GM12878 (cell line): ENCODE data around the gene MAGI1. TPM values are rescaled to one million over a fixed set of nuclear protein-coding genes. Genes with fewer than 3 reads are reported as not detected.

ENCODE experiments used
- ATAC-seq: fragments of 200-7000 bp; cut with Tn5 transposase; 3 replicates; pipeline ENCODE4 v1.9.1; 2020; ENCODE audit warnings: mild to moderate bottlenecking, moderate library complexity
- BruUV-seq: library from RNA; stranded (reverse); fragments of 400-500 nt; replicated peaks from 2 replicates; lab custom pipeline; 2021; lab: Mats Ljungman, UMichigan
- CTCF ChIA-PET: fragments of 300-600 bp; sonication (Branson Sonifier 250); formaldehyde crosslinking; extraction: SDS; loops from one replicate; lab custom pipeline; 2021; ENCODE audit warnings: inconsistent platforms; lab: Yijun Ruan, JAX
- POLR2A ChIA-PET: fragments of 350-600 bp; formaldehyde crosslinking; extraction: SDS; loops from one replicate; lab custom pipeline; 2021; ENCODE audit warnings: inconsistent platforms; lab: Charles Lee
- RAD21 ChIA-PET: fragments of 300-600 bp; sonication (Branson Sonifier 250); formaldehyde crosslinking; loops from one replicate; lab custom pipeline; 2023; ENCODE audit warnings: antibody characterized with exemption; ENCODE audit not compliant: unreplicated experiment; lab: Charles Lee
- SMC1A ChIA-PET: fragments of 300-600 bp; sonication (Branson Sonifier 250); formaldehyde crosslinking; loops from one replicate; lab custom pipeline; 2023; ENCODE audit not compliant: unreplicated experiment, uncharacterized antibody; lab: Charles Lee
- DNase-seq: peaks from one replicate; pipeline ENCODE4 v3.0.0-alpha.2; 2011; ENCODE audit warnings: low read depth, low spot score
- FAIRE-seq: peaks from 3 replicates; lab custom pipeline; 2011; peaks lifted over from hg19 to GRCh38; lab: Jason Lieb, UNC
- H2AFZ ChIP-seq: 2 replicates; pipeline ENCODE4 v1.6.0; 2011; ENCODE audit warnings: low read depth, low read length, control low read depth; ENCODE audit not compliant: control insufficient read depth
- H3K27ac ChIP-seq: 2 replicates; pipeline ENCODE4 v1.5.1; 2011; ENCODE audit warnings: control low read depth; ENCODE audit not compliant: control insufficient read depth, insufficient read depth
- H3K27me3 ChIP-seq, 2 experiments: replicated peaks in 1 of 2; 2 replicates each; pipeline versions ENCODE4 v1.6.0 to v1.6.1; 2011; ENCODE audit warnings: low read length in 1 of 2; ENCODE audit not compliant: control insufficient read depth in 2 of 2, insufficient read depth in 2 of 2
- H3K36me3 ChIP-seq, 2 experiments: 2 replicates each; pipeline ENCODE4 v1.5.1; 2011; ENCODE audit warnings: low read length in 1 of 2; ENCODE audit not compliant: control insufficient read depth in 2 of 2, insufficient read depth in 2 of 2
- H3K4me1 ChIP-seq: 2 replicates; pipeline ENCODE4 v1.6.1; 2011; ENCODE audit warnings: mild to moderate bottlenecking, low read length, moderate library complexity, mixed read lengths; ENCODE audit not compliant: control insufficient read depth, insufficient read depth
- H3K4me2 ChIP-seq: 2 replicates; pipeline ENCODE4 v1.6.0; 2011; ENCODE audit warnings: control low read depth; ENCODE audit not compliant: control insufficient read depth, insufficient read depth
- H3K4me3 ChIP-seq: fragments of 200-600 bp; sonication (generic); 2 replicates; pipeline ENCODE4 v1.5.1; 2016
- H3K79me2 ChIP-seq: 2 replicates; pipeline ENCODE4 v1.6.0; 2011; ENCODE audit warnings: low read length; ENCODE audit not compliant: control insufficient read depth, insufficient read depth
- H3K9ac ChIP-seq: 2 replicates; pipeline ENCODE4 v1.8.0; 2011; ENCODE audit warnings: low read length, control low read depth, mixed read lengths; ENCODE audit not compliant: control insufficient read depth, insufficient read depth
- H3K9me3 ChIP-seq: replicated peaks from 3 replicates; pipeline ENCODE4 v1.5.1; 2011; ENCODE audit warnings: mild to moderate bottlenecking, low read length; ENCODE audit not compliant: control insufficient read depth, insufficient read depth
- H4K20me1 ChIP-seq: 2 replicates; pipeline ENCODE4 v1.6.0; 2011; ENCODE audit not compliant: control insufficient read depth, insufficient read depth
- BHLHE40 ChIP-seq, 2 experiments: fragments of 450-650 bp in 1 of 2; IDR thresholded peaks; 2 replicates each; pipeline ENCODE4 v1.6.1; 2011 to 2017; ENCODE audit warnings: low read depth in 2 of 2, borderline replicate concordance in 1 of 2, improper control_type of control experiment in 1 of 2, low read length in 1 of 2, mild to moderate bottlenecking in 1 of 2
- CBFB ChIP-seq: IDR thresholded peaks from 2 replicates; pipeline ENCODE4 v1.6.1; 2016; ENCODE audit warnings: antibody characterized with exemption, low read depth
- E2F8 ChIP-seq: fragments of 450-650 bp; IDR thresholded peaks from 2 replicates; pipeline ENCODE4 v1.6.1; 2018; ENCODE audit warnings: mild to moderate bottlenecking, low read depth, moderate library complexity; ENCODE audit not compliant: partially characterized antibody
- NFXL1 ChIP-seq: fragments of 450-650 bp; IDR thresholded peaks from 2 replicates; pipeline ENCODE4 v1.6.1; 2017; ENCODE audit warnings: antibody characterized with exemption, mild to moderate bottlenecking, borderline replicate concordance
- RELA ChIP-seq: fragments of 450-650 bp; IDR thresholded peaks from 2 replicates; pipeline ENCODE4 v1.8.0; 2014; ENCODE audit warnings: borderline replicate concordance; ENCODE audit not compliant: partially characterized antibody
- RUNX3 ChIP-seq: IDR thresholded peaks from 2 replicates; pipeline ENCODE4 v1.6.1; 2012; ENCODE audit warnings: low read length, inconsistent platforms
- TAF1 ChIP-seq: IDR thresholded peaks from 2 replicates; pipeline ENCODE4 v1.6.1; 2011; ENCODE audit warnings: mild to moderate bottlenecking, low read depth, low read length, borderline replicate concordance
- WGBS: methylation state at CpG from one replicate; pipeline ENCODE4 v1.1.6; 2016; ENCODE audit warnings: low lambda C conversion rate; ENCODE audit not compliant: insufficient replicate concordance, insufficient coverage; ENCODE audit errors: missing lambda C conversion rate; 5-methylcytosine and 5-hydroxymethylcytosine counted together
- in situ Hi-C: fragments of 300-500 bp; cut with MboI; formaldehyde crosslinking; loops from 9 replicates; pipeline ENCODE4 v1.14.3; 2018; ENCODE audit warnings: mixed read lengths
- intact Hi-C: fragments of 100-400 bp; cut with micrococcal nuclease; formaldehyde crosslinking; loops from one replicate; pipeline ENCODE4 v1.14.2; 2022; ENCODE audit not compliant: unreplicated experiment
- polyA plus RNA-seq, 11 experiments: library from polyadenylated mRNA; depleted of rRNA in 4 of 11; unstranded in 6 of 11; stranded (reverse) in 5 of 11; fragments of >200 nt; fragmentation: Nextera tagmentation in 4 of 11; fragmentation: Illumina TruSeq in 1 of 11; extraction: Ambion mirVana in 4 of 11; extraction: Trizol in 1 of 11; gene quantifications; 1 replicate in 1 of 11; 2 replicates in 10 of 11; pipeline versions ENCODE4 v1.2.1 to v1.2.3, GENCODE V29; 2011 to 2016; ENCODE audit warnings: inconsistent platforms in 2 of 11, missing spikeins in 2 of 11, low read depth in 1 of 11
- total RNA-seq, 4 experiments: library from RNA; depleted of rRNA in 3 of 4; stranded (reverse); fragments of >200 nt in 3 of 4; fragmentation: Illumina TruSeq in 1 of 4; extraction: Trizol in 1 of 4; gene quantifications; 2 replicates each; pipeline versions ENCODE4 v1.2.1 to v1.2.3, GENCODE V29; 2013 to 2021
- TF ChIP-seq, protein P1 (sequence below): fragments of 450-650 bp; IDR thresholded peaks from 2 replicates; pipeline ENCODE4 v1.6.1; 2017; ENCODE audit warnings: mild to moderate bottlenecking
- TF ChIP-seq, protein P2 (sequence below): IDR thresholded peaks from 2 replicates; pipeline ENCODE4 v1.6.1; 2012; ENCODE audit warnings: mild to moderate bottlenecking, low read depth, low read length
- TF ChIP-seq, protein P3 (sequence below): fragments of 450-650 bp; formaldehyde crosslinking; IDR thresholded peaks from 2 replicates; pipeline ENCODE4 v1.4.0; 2022; ENCODE audit warnings: mild to moderate bottlenecking, moderate library complexity

Gene MAGI1
- total and polyA plus RNA-seq, 10 of the 15 experiments (the other 5 are each of a cell fraction or from before 2014, with no cell fraction given) = 0.02 to 3.3 (median 0.29) TPM; not detected in 1

- H3K9ac ChIP-seq = no peak overlapping the region
- no peak for DNase-seq
- TF ChIP-seq, protein P1, sequence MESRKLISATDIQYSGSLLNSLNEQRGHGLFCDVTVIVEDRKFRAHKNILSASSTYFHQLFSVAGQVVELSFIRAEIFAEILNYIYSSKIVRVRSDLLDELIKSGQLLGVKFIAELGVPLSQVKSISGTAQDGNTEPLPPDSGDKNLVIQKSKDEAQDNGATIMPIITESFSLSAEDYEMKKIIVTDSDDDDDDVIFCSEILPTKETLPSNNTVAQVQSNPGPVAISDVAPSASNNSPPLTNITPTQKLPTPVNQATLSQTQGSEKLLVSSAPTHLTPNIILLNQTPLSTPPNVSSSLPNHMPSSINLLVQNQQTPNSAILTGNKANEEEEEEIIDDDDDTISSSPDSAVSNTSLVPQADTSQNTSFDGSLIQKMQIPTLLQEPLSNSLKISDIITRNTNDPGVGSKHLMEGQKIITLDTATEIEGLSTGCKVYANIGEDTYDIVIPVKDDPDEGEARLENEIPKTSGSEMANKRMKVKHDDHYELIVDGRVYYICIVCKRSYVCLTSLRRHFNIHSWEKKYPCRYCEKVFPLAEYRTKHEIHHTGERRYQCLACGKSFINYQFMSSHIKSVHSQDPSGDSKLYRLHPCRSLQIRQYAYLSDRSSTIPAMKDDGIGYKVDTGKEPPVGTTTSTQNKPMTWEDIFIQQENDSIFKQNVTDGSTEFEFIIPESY = no peak
- TF ChIP-seq RELA = no peak
- TF ChIP-seq TAF1 = no peak
- TF ChIP-seq NFXL1 = no peak
- TF ChIP-seq E2F8 = no peak
- TF ChIP-seq CBFB = no peak
- TF ChIP-seq, protein P2, sequence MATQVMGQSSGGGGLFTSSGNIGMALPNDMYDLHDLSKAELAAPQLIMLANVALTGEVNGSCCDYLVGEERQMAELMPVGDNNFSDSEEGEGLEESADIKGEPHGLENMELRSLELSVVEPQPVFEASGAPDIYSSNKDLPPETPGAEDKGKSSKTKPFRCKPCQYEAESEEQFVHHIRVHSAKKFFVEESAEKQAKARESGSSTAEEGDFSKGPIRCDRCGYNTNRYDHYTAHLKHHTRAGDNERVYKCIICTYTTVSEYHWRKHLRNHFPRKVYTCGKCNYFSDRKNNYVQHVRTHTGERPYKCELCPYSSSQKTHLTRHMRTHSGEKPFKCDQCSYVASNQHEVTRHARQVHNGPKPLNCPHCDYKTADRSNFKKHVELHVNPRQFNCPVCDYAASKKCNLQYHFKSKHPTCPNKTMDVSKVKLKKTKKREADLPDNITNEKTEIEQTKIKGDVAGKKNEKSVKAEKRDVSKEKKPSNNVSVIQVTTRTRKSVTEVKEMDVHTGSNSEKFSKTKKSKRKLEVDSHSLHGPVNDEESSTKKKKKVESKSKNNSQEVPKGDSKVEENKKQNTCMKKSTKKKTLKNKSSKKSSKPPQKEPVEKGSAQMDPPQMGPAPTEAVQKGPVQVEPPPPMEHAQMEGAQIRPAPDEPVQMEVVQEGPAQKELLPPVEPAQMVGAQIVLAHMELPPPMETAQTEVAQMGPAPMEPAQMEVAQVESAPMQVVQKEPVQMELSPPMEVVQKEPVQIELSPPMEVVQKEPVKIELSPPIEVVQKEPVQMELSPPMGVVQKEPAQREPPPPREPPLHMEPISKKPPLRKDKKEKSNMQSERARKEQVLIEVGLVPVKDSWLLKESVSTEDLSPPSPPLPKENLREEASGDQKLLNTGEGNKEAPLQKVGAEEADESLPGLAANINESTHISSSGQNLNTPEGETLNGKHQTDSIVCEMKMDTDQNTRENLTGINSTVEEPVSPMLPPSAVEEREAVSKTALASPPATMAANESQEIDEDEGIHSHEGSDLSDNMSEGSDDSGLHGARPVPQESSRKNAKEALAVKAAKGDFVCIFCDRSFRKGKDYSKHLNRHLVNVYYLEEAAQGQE = no peak
- TF ChIP-seq, protein P3, sequence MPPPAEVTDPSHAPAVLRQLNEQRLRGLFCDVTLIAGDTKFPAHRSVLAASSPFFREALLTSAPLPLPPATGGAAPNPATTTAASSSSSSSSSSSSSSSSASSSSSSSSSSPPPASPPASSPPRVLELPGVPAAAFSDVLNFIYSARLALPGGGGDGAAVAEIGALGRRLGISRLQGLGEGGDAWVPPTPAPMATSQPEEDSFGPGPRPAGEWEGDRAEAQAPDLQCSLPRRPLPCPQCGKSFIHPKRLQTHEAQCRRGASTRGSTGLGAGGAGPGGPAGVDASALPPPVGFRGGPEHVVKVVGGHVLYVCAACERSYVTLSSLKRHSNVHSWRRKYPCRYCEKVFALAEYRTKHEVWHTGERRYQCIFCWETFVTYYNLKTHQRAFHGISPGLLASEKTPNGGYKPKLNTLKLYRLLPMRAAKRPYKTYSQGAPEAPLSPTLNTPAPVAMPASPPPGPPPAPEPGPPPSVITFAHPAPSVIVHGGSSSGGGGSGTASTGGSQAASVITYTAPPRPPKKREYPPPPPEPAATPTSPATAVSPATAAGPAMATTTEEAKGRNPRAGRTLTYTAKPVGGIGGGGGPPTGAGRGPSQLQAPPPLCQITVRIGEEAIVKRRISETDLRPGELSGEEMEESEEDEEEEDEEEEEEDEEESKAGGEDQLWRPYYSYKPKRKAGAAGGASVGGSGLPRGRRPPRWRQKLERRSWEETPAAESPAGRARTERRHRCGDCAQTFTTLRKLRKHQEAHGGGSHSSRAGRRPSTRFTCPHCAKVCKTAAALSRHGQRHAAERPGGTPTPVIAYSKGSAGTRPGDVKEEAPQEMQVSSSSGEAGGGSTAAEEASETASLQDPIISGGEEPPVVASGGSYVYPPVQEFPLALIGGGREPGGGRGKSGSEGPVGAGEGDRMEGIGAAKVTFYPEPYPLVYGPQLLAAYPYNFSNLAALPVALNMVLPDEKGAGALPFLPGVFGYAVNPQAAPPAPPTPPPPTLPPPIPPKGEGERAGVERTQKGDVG (CRISPR knock-in tag) = no peak
- no peak for TF ChIP-seq RUNX3
- no peak for TF ChIP-seq BHLHE40 (IDR thresholded peaks at IDR 0.05; ENCODE audit: borderline replicate concordance in 1 of 2, low read depth in 2 of 2, low read length in 1 of 2)
- H3K27me3 ChIP-seq = no peaks in the 10 kb centered on the region; a peak in 1 of 4 replicates
- intact Hi-C loops (loop anchor here (10.0 kb wide), 1 partner anchor 1037 kb away; no protein-coding TSS in a partner anchor), in situ Hi-C loops (loop anchor here (10.0 kb wide), 1 partner anchor 347 kb away; no protein-coding TSS in a partner anchor)
- no peaks in the 10 kb centered on the region for H4K20me1 ChIP-seq
- H3K4me1 ChIP-seq = no peaks in the 10 kb centered on the region
- H3K9me3 ChIP-seq = no peaks in the 10 kb centered on the region
- no peak overlapping the region for H3K4me3 ChIP-seq
- ChIA-PET POLR2A (no interaction called here), CTCF (interaction anchor here (1.0 kb wide), 1 partner anchor 11 kb away, joined by 3 read pairs; no protein-coding TSS in a partner anchor), SMC1A (interaction anchor here (1.1 kb wide), 1 partner anchor 11 kb away, joined by 3 read pairs; no protein-coding TSS in a partner anchor), RAD21 (no interaction called here)
- 11% methylated on average over 2 of the region's 2 CpGs for WGBS
- H3K36me3 ChIP-seq = no peaks in the 10 kb centered on the region
- H3K79me2 ChIP-seq = no peaks in the 10 kb centered on the region
- ATAC-seq = no peak
- H3K27ac ChIP-seq = no peak overlapping the region
- BruUV-seq = no TSS peak
- no peak for FAIRE-seq
- H2AFZ ChIP-seq = no peak overlapping the region
- no peak overlapping the region for H3K4me2 ChIP-seq
Measured at GRCh38 chr3:65787827-65788226, 250.9 kb downstream of the MAGI1 start.
